Adrenal gland (tissue), 12 donors: ENCODE measurements around the gene FRMD5. TPM values are rescaled to one million over a fixed set of nuclear protein-coding genes. Genes with fewer than 3 reads are reported as not detected.

Experiments used
- DNase-seq, 7 donors: peaks; one replicate each; pipeline ENCODE4 v3.0.0-alpha.2; 2019 to 2020
- H3K27ac ChIP-seq, 5 donors: fragments of 200-600 bp; sonication (generic) in 4 of 5; 1 replicate in 3 of 5; 2 replicates in 2 of 5; pipeline versions ENCODE4 v1.5.1 to v1.8.0; 2016 to 2020; ENCODE audit warnings: mild to moderate bottlenecking in 1 of 5
- H3K27me3 ChIP-seq: fragments of 200-600 bp; 2 replicates; pipeline ENCODE4 v1.8.0; 2021
- H3K36me3 ChIP-seq, 2 donors: fragments of 200-600 bp; replicated peaks in 1 of 2; 1 replicate in 1 of 2; 2 replicates in 1 of 2; pipeline versions ENCODE4 v1.5.1 to v1.8.0; 2018 to 2022
- H3K4me1 ChIP-seq, 2 donors: fragments of 200-600 bp; replicated peaks in 1 of 2; 1 replicate in 1 of 2; 2 replicates in 1 of 2; pipeline versions ENCODE4 v1.5.1 to v1.8.0; 2018 to 2021
- H3K4me3 ChIP-seq, 4 donors: fragments of 200-600 bp; sonication (generic) in 3 of 4; one replicate each; pipeline ENCODE4 v1.5.1; 2016 to 2018
- H3K9me3 ChIP-seq, 3 donors: fragments of 200-600 bp; sonication (generic) in 1 of 3; replicated peaks in 1 of 3; 1 replicate in 2 of 3; 2 replicates in 1 of 3; pipeline versions ENCODE4 v1.5.1 to v1.8.0; 2016 to 2021
- POLR2A ChIP-seq, 2 donors: fragments of 450-650 bp; IDR thresholded peaks; one replicate each; pipeline ENCODE4 v1.6.1; 2017; ENCODE audit warnings: antibody characterized with exemption in 2 of 2, mild to moderate bottlenecking in 2 of 2, moderate library complexity in 1 of 2
- WGBS, 4 donors: extraction: QIAGEN DNeasy Blood & Tissue Kit in 2 of 4; methylation state at CpG; one replicate each; pipeline versions ENCODE4 v1.1.5 to v1.1.7; 2013 to 2017; 5-methylcytosine and 5-hydroxymethylcytosine counted together
- intact Hi-C, 2 donors: fragments of 100-400 bp; cut with DNase I; formaldehyde crosslinking; loops; one replicate each; pipeline versions ENCODE4 v1.14.1 to v1.15.0; 2022 to 2023
- polyA plus RNA-seq, 3 donors: library from polyadenylated mRNA; stranded (reverse); fragments of 200-250 nt in 2 of 3; fragments of 350-450 nt in 1 of 3; fragmentation: Illumina TruSeq in 1 of 3; extraction: RNeasy Lipid Tissue Mini Kit (QIAGEN cat#74804) in 1 of 3; gene quantifications; one replicate each; pipeline ENCODE4 v1.2.3, GENCODE V29; 2013 to 2014
- total RNA-seq, 9 donors: library from RNA; depleted of rRNA in 4 of 9; stranded (reverse); fragments of >200 nt in 4 of 9; fragments of 120-200 nt in 1 of 9; fragmentation: NEBNext Ultra II Directional in 1 of 9; extraction: Animal tissue kit (Norgen Biotek cat#: 25700) in 1 of 9; gene quantifications; one replicate each; pipeline versions ENCODE4 v1.1.0 to v1.2.4, GENCODE V29; 2013 to 2023
- TF ChIP-seq, protein P1 (sequence below), 6 experiments: fragments of 450-650 bp in 4 of 6; fragments of 200-600 bp in 2 of 6; sonication (generic) in 1 of 6; IDR thresholded peaks; 1 replicate in 5 of 6; 2 replicates in 1 of 6; pipeline versions ENCODE4 v1.5.1 to v1.8.0; 2016 to 2021; ENCODE audit warnings: antibody characterized with exemption in 6 of 6, mild to moderate bottlenecking in 2 of 6, moderate library complexity in 1 of 6
- donor health status: healthy with polysubstance abuse.
- donor health status: Bipolar disorder and iron deficiency.
- donor health status: DM: yes; HTN: yes; CAD: no.
- donor health status: DM: no; HTN: no; CAD: no.
- donor health status: DM: no; HTN: no; CAD: no.
- donor health status: DM: yes; HTN: yes; CAD: no.

FRMD5 gene
- total and polyA plus RNA-seq, 12 donors = 2.9 to 53.8 (median 12.1) TPM

DNA sequence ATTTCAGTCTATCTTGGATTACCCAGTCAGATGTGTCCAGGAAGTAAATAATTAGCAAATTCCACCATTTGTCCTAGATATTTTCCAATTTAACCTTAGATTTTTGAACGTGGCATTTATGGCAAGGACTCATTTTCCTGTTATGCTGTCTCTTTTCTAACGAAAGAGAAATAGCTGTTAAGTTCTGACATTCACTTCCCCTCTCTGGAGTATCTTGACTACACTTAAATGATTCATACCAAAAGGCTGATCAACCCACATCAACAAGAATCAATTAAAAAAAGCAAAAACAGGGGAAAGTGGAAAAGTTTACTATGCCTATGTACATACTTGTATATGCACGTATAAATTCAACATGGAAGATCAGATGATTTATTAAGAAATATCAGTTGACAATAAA lies 149.9 kb downstream of the FRMD5 start:
- intact Hi-C loops = no loop called here
- H3K4me1 ChIP-seq = no peaks in the 10 kb centered on the region
- H3K9me3 ChIP-seq = no peaks in the 10 kb centered on the region
- H3K27me3 ChIP-seq = no peaks in the 10 kb centered on the region
- WGBS, 4 donors = 39 to 49% (median 45%) methylated on average over 3 of the region's 3 CpGs
- DNase-seq = no peak
- no peaks in the 10 kb centered on the region for H3K36me3 ChIP-seq
- TF ChIP-seq, protein P1, sequence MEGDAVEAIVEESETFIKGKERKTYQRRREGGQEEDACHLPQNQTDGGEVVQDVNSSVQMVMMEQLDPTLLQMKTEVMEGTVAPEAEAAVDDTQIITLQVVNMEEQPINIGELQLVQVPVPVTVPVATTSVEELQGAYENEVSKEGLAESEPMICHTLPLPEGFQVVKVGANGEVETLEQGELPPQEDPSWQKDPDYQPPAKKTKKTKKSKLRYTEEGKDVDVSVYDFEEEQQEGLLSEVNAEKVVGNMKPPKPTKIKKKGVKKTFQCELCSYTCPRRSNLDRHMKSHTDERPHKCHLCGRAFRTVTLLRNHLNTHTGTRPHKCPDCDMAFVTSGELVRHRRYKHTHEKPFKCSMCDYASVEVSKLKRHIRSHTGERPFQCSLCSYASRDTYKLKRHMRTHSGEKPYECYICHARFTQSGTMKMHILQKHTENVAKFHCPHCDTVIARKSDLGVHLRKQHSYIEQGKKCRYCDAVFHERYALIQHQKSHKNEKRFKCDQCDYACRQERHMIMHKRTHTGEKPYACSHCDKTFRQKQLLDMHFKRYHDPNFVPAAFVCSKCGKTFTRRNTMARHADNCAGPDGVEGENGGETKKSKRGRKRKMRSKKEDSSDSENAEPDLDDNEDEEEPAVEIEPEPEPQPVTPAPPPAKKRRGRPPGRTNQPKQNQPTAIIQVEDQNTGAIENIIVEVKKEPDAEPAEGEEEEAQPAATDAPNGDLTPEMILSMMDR (IDR thresholded peaks at IDR 0.05) = no peak
- TF ChIP-seq POLR2A (IDR thresholded peaks at IDR 0.05) = no peak
- no peak overlapping the region for H3K4me3 ChIP-seq
- no peak overlapping the region for H3K27ac ChIP-seq

DNA sequence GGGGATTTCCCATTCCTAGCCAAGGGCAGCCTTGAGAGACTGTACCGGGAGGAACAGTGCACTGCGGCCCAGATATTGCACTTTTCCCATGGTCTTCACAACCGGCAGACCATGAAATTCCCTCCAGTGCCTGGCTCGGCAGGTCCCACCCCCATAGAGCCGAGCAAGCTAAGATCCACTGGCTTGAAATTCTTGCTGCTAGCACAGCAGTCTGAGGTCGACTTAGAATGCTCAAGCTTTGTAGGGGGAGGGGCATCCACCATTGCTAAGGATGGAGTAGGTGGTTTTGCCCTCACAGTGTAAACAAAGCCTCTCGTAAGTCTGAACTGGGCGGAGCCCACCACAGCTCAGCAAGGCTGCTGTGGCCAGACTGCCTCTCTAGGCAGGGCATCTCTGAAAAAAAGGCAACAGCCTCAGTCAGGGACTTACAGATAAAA lies 156.3 kb downstream of the FRMD5 start:
- TF ChIP-seq POLR2A (IDR thresholded peaks at IDR 0.05) = no peak
- TF ChIP-seq, protein P1 (IDR thresholded peaks at IDR 0.05) = no peak
- intact Hi-C loops = no loop called here
- 44 to 56% (median 50%) methylated on average over 5 to 8 of the region's 8 CpGs for WGBS, 4 donors

GRCh38 chr15:44035781-44036699 lies 159.0 kb downstream of the FRMD5 start:
- Histone ChIP-seq H3K27me3 (no peaks in the 10 kb centered on the region), H3K4me1 (peaks cover 0 to 4% of the 10 kb centered on the region in 2 donors), H3K4me3 (no peak overlapping the region), H3K27ac (no peak overlapping the region), H3K36me3 (no peaks in the 10 kb centered on the region), H3K9me3 (no peaks in the 10 kb centered on the region)
- intact Hi-C loops = no loop called here
- no peak for TF ChIP-seq POLR2A (IDR thresholded peaks at IDR 0.05)
- WGBS, 4 donors = 75 to 77% (median 76%) methylated on average over 7 of the region's 7 CpGs
- DNase-seq = no peak

More for the DNA sequence above, 156.3 kb downstream of the FRMD5 start:
- Histone ChIP-seq H3K27ac (no peak overlapping the region), H3K27me3 (no peaks in the 10 kb centered on the region), H3K4me1 (peaks cover 0 to 4% of the 10 kb centered on the region in 2 donors), H3K9me3 (no peaks in the 10 kb centered on the region), H3K4me3 (no peak overlapping the region), H3K36me3 (no peaks in the 10 kb centered on the region)
- peak in 5 of 7 donors; percentile 25 to 31 (median 29) for DNase-seq

DNA sequence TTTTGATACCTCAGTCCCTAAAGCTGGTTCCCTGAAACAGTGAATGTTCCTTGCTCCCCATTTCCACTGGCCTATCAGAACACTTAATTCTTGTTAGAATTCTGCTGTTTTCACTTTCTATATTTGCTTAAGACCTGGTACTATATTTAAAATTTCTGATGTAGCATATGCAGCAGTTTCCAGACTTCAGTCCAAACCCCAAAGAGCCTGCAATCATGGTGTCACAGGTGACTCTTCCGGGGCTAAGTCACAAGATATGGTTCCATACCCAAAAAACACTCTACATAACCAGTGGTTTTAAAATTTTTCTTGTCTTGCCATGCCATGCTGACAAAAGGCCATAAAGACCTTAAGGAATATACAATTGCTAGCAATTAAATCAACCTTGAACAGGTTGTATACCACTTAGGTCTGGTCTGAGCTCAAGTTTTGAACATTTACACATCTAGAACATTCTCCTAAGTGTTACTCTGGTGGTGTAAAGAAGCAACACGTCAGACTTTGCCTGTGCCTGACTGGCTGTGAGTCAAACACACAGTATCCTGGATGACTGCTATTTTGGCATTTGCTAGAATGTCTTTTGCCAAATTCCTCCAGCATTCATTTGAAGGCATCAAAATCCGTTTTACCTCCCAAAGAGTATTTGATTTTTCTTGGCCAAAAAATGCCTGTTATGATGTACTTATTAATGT lies 160.0 kb downstream of the FRMD5 start:
- no peak overlapping the region for H3K27ac ChIP-seq
- H3K27me3 ChIP-seq = no peaks in the 10 kb centered on the region
- WGBS, 4 donors = 41 to 46% (median 42%) methylated on average over 3 of the region's 3 CpGs
- H3K4me1 ChIP-seq = peaks cover 0 to 4% of the 10 kb centered on the region in 2 donors
- H3K9me3 ChIP-seq = no peaks in the 10 kb centered on the region
- intact Hi-C loops = no loop called here
- TF ChIP-seq POLR2A (IDR thresholded peaks at IDR 0.05) = no peak
- TF ChIP-seq, protein P1 (IDR thresholded peaks at IDR 0.05) = no peak
- no peak overlapping the region for H3K4me3 ChIP-seq
- H3K36me3 ChIP-seq = no peaks in the 10 kb centered on the region
- DNase-seq = peak in 4 of 7 donors; percentile 25 to 37 (median 28)
